Gastroesophageal sphincter (tissue), 4 donors: ENCODE data around the gene STOX2. TPM values are rescaled to one million over a fixed set of nuclear protein-coding genes. Genes with fewer than 3 reads are reported as not detected.

Experiments
- ATAC-seq: fragments of 150-250 bp; one replicate; pipeline ENCODE4 v1.9.1; 2016; ENCODE audit warnings: mild to moderate bottlenecking, moderate library complexity
- H3K27ac ChIP-seq, 4 donors: fragments of 200-600 bp; sonication (generic) in 3 of 4; 1 replicate in 3 of 4; 2 replicates in 1 of 4; pipeline ENCODE4 v1.5.1; 2016 to 2019
- H3K27me3 ChIP-seq: fragments of 200-600 bp; sonication (generic); one replicate; pipeline ENCODE4 v1.5.1; 2019
- H3K36me3 ChIP-seq, 2 donors: fragments of 200-600 bp; sonication (generic); one replicate each; pipeline ENCODE4 v1.5.1; 2019; ENCODE audit warnings: control low read depth in 1 of 2
- H3K4me1 ChIP-seq, 3 donors: fragments of 200-600 bp; sonication (generic); 1 replicate in 2 of 3; 2 replicates in 1 of 3; pipeline ENCODE4 v1.5.1; 2016 to 2019; ENCODE audit warnings: control low read depth in 2 of 3
- H3K4me3 ChIP-seq, 2 donors: fragments of 200-600 bp; sonication (generic); one replicate each; pipeline ENCODE4 v1.5.1; 2019; ENCODE audit warnings: mild to moderate bottlenecking in 1 of 2, moderate library complexity in 1 of 2
- H3K9me3 ChIP-seq, 3 donors: fragments of 200-600 bp; sonication (generic); one replicate each; pipeline ENCODE4 v1.5.1; 2017 to 2019; ENCODE audit warnings: control low read depth in 2 of 3
- EP300 ChIP-seq: sonication (generic); formaldehyde crosslinking; IDR thresholded peaks from one replicate; pipeline ENCODE4 v1.6.1; 2017; ENCODE audit warnings: antibody characterized with exemption, mild to moderate bottlenecking
- POLR2A ChIP-seq, 2 donors: fragments of 450-650 bp; IDR thresholded peaks; one replicate each; pipeline ENCODE4 v1.6.1; 2017; ENCODE audit warnings: antibody characterized with exemption in 2 of 2, mild to moderate bottlenecking in 2 of 2, moderate library complexity in 1 of 2
- POLR2AphosphoS5 ChIP-seq: sonication (generic); formaldehyde crosslinking; IDR thresholded peaks from one replicate; pipeline ENCODE4 v1.6.1; 2017; ENCODE audit warnings: antibody characterized with exemption
- WGBS, 2 donors: methylation state at CpG; one replicate each; pipeline ENCODE4 v1.1.5; 2018; ENCODE audit warnings: low coverage in 1 of 2; 5-methylcytosine and 5-hydroxymethylcytosine counted together
- total RNA-seq, 4 donors: library from RNA; depleted of rRNA; stranded (reverse); fragments of >200 nt; gene quantifications; one replicate each; pipeline ENCODE4 v1.1.0, GENCODE V29; 2016
- TF ChIP-seq, protein P1 (sequence below), 4 experiments: fragments of 200-600 bp in 2 of 4; fragments of 450-650 bp in 2 of 4; sonication (generic) in 1 of 4; IDR thresholded peaks; one replicate each; pipeline ENCODE4 v1.5.1; 2017 to 2019; ENCODE audit warnings: antibody characterized with exemption in 4 of 4, mild to moderate bottlenecking in 2 of 4, moderate library complexity in 2 of 4

The STOX2 gene
- total RNA-seq, 4 donors from 2014 or later, result 7.5 to 25.4 (median 11.2) TPM

DNA sequence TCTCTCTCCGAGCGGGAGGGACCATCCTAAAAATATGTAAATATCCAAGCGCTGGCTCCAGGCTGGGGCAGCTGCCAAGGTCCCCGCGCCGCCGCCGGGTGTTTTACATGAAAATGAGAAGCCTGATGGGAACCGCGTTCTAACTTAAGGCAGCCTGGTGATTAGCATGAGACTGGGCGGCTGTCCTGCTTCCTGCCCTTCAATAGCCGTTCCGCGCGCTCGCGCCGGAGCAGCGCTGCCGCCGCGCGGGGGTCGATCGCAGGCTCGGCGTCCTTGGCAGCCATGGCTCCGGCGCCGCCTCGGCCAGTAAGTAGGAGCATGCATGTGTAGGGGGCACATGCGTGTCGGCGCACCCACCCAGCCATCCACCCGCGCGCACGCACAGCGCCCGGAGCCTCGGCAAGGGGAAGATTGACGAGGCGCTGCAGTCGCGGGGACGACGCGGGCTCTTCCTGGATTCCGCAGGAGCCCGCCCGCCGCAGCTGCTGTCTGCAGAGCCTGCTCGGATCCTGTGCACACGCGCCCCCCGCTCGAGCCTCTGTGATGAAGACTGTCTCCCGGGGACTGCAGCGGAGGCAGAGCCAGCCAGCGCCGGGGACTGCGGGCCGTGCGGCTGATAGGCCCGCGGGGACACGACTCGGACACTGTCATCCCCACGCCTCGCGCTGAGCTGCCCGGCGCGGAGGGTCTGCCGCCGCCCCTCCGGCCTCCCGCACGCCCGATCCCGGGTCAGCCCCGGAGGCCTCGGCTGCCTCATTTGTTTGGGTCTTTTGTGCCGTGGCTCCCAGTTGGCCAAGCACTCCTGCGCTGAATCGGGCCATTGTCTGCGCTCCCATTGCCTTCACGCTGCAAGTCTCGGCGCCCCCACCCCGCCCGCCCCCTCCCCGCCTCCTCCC is 734 bp downstream of the STOX2 start:
- Histone ChIP-seq H3K4me3 (peak overlapping the region; percentile 51 to 74), H3K27ac (peak overlapping the region in 3 of 4 donors; percentile 46 to 74 (median 74)), H3K36me3 (no peaks in the 10 kb centered on the region), H3K9me3 (no peaks in the 10 kb centered on the region), H3K4me1 (peaks cover 0 to 27% (median 0%) of the 10 kb centered on the region in 3 donors), H3K27me3 (peaks cover 14% of the 10 kb centered on the region)
- no CpG with 5 or more reads among the region's 93 CpGs for WGBS, 2 donors
- TF ChIP-seq POLR2A (IDR thresholded peaks at IDR 0.05), result no peak
- TF ChIP-seq, protein P1, sequence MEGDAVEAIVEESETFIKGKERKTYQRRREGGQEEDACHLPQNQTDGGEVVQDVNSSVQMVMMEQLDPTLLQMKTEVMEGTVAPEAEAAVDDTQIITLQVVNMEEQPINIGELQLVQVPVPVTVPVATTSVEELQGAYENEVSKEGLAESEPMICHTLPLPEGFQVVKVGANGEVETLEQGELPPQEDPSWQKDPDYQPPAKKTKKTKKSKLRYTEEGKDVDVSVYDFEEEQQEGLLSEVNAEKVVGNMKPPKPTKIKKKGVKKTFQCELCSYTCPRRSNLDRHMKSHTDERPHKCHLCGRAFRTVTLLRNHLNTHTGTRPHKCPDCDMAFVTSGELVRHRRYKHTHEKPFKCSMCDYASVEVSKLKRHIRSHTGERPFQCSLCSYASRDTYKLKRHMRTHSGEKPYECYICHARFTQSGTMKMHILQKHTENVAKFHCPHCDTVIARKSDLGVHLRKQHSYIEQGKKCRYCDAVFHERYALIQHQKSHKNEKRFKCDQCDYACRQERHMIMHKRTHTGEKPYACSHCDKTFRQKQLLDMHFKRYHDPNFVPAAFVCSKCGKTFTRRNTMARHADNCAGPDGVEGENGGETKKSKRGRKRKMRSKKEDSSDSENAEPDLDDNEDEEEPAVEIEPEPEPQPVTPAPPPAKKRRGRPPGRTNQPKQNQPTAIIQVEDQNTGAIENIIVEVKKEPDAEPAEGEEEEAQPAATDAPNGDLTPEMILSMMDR (IDR thresholded peaks at IDR 0.05), result no peak
- TF ChIP-seq POLR2AphosphoS5, result no peak
- no peak for TF ChIP-seq EP300
- ATAC-seq, result peak; percentile 47

GRCh38 chr4:183906489-183906738 is 1.3 kb downstream of the STOX2 start:
- Histone ChIP-seq H3K36me3 (no peaks in the 10 kb centered on the region), H3K27ac (peak overlapping the region in 2 of 4 donors; percentile 74), H3K4me1 (peaks cover 0 to 27% (median 0%) of the 10 kb centered on the region in 3 donors), H3K27me3 (peaks cover 14% of the 10 kb centered on the region), H3K9me3 (no peaks in the 10 kb centered on the region), H3K4me3 (peak overlapping the region; percentile 51 to 74)
- no CpG with 5 or more reads among the region's 25 CpGs for WGBS, 2 donors
- no peak for TF ChIP-seq EP300
- TF ChIP-seq POLR2A (IDR thresholded peaks at IDR 0.05), result no peak
- TF ChIP-seq, protein P1 (IDR thresholded peaks at IDR 0.05), result no peak
- ATAC-seq, result no peak

- peak overlapping the region in 2 of 4 donors; percentile 74 for H3K27ac ChIP-seq
- 14 to 23% methylated on average over 9 to 10 of the region's 54 CpGs for WGBS, 2 donors
- no peaks in the 10 kb centered on the region for H3K36me3 ChIP-seq
- H3K9me3 ChIP-seq, result no peaks in the 10 kb centered on the region
- peak overlapping the region; percentile 51 to 74 for H3K4me3 ChIP-seq
- H3K4me1 ChIP-seq, result peaks cover 0 to 27% (median 0%) of the 10 kb centered on the region in 3 donors
- H3K27me3 ChIP-seq, result peaks cover 14% of the 10 kb centered on the region
- TF ChIP-seq, protein P1 (IDR thresholded peaks at IDR 0.05), result no peak
- TF ChIP-seq EP300, result no peak
- no peak for TF ChIP-seq POLR2A (IDR thresholded peaks at IDR 0.05)
- TF ChIP-seq POLR2AphosphoS5, result no peak
- ATAC-seq, result no peak
These were observed 1.9 kb downstream of the STOX2 start for GRCh38 chr4:183906739-183907651.

DNA sequence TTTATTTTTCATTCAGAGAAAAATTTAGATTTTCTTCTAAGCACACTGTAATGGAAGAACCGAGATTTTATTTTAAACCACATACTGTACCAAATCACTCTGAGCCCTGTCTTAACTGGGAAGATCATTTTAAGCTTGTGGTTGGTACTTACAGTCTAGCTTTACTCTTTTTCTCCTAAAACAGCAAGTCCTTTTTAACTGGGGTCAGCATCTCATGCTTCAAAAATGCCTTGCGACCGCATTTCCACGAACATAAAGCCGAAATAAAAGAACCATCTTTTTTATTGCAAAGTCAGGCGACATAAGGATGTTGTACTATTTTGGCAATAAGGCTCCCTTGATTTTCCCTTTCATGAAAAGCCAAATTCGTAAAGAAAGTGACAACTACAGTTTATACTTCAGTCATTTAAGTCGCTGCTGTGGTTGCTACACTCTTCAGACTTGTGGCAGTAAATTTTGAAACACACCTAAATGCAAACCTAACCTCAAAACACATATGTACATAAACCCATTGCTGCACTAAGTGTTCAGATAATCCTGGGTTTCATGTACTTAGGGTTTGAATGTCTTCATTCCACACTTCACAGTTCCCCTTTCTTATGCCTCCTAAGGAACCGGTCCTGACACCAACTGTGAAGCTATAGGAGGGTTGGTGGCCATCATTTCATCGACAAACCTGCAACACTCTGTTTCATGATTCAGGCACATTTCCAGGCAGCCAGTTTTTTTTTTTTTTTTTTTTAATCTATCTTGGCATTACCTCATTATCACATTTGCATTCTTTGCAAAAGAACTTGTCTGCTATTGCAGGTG is 3.0 kb downstream of the STOX2 start:
- peaks cover 14% of the 10 kb centered on the region for H3K27me3 ChIP-seq
- no peaks in the 10 kb centered on the region for H3K9me3 ChIP-seq
- no peak for TF ChIP-seq POLR2A (IDR thresholded peaks at IDR 0.05)
- TF ChIP-seq, protein P1 (IDR thresholded peaks at IDR 0.05), result no peak
- no peak for TF ChIP-seq POLR2AphosphoS5
- no peak for TF ChIP-seq EP300
- H3K4me3 ChIP-seq, result no peak overlapping the region
- H3K27ac ChIP-seq, result no peak overlapping the region
- H3K36me3 ChIP-seq, result no peaks in the 10 kb centered on the region
- WGBS, 2 donors, result 78 to 83% methylated on average over 8 to 10 of the region's 10 CpGs
- H3K4me1 ChIP-seq, result peaks cover 0 to 27% (median 0%) of the 10 kb centered on the region in 3 donors
- no peak for ATAC-seq
